Endometrial microvascular endothelial cells (primary cell): Measurements from ENCODE around the gene XPOT. TPM values are rescaled to one million over a fixed set of nuclear protein-coding genes. Genes with fewer than 3 reads are reported as not detected.

Experiments
- total RNA-seq: library from RNA; depleted of rRNA; stranded (reverse); fragments of >200 nt; gene quantifications from one replicate; pipeline ENCODE4 v1.2.3, GENCODE V29; 2015; ENCODE audit errors: inconsistent ontology term

Gene XPOT
- total RNA-seq, 1 donor from 2014 or later, result 55.2 TPM

Other genes with a start within 250 kb of the XPOT start
- gene KICS2, start 182.1 kb upstream of the XPOT start, total RNA-seq, result 4.5 TPM
- gene C12orf56, start 13.6 kb upstream of the XPOT start, total RNA-seq, result not detected
- gene TBK1, start 47.7 kb downstream of the XPOT start, total RNA-seq, result 25.3 TPM
- gene RASSF3, start 206.1 kb downstream of the XPOT start, total RNA-seq, result 59.0 TPM